Peyer's patch (tissue), 4 donors: ENCODE data around the gene GNB2. TPM values are rescaled to one million over a fixed set of nuclear protein-coding genes. Genes with fewer than 3 reads are reported as not detected.
"Not testable (repeated sequence)": the region's sequence is repeated elsewhere in the genome, so short reads cannot be mapped to it uniquely, and the experiment has no call there.

Experiments
- DNase-seq, 3 donors: peaks; one replicate each; pipeline ENCODE4 v3.0.0-alpha.2; 2017 to 2019
- H3K27ac ChIP-seq, 4 donors: fragments of 200-600 bp; sonication (generic); one replicate each; pipeline ENCODE4 v1.5.1; 2016 to 2019
- H3K27me3 ChIP-seq, 2 donors: fragments of 200-600 bp; sonication (generic); one replicate each; pipeline ENCODE4 v1.5.1; 2019
- H3K36me3 ChIP-seq, 3 donors: fragments of 200-600 bp; sonication (generic); one replicate each; pipeline ENCODE4 v1.5.1; 2016 to 2019
- H3K4me1 ChIP-seq, 4 donors: fragments of 200-600 bp; sonication (generic); one replicate each; pipeline ENCODE4 v1.5.1; 2016 to 2019
- H3K4me3 ChIP-seq, 4 donors: fragments of 200-600 bp; sonication (generic); 1 replicate in 3 of 4; 2 replicates in 1 of 4; pipeline ENCODE4 v1.5.1; 2016 to 2019; ENCODE audit warnings: mild to moderate bottlenecking in 1 of 4
- H3K9me3 ChIP-seq, 4 donors: fragments of 200-600 bp; sonication (generic); one replicate each; pipeline ENCODE4 v1.5.1; 2016 to 2019; ENCODE audit warnings: mild to moderate bottlenecking in 1 of 4
- CTCF ChIP-seq, 6 experiments: fragments of 450-650 bp in 4 of 6; fragments of 200-600 bp in 2 of 6; sonication (generic) in 1 of 6; IDR thresholded peaks; one replicate each; pipeline ENCODE4 v1.5.1; 2017 to 2019; ENCODE audit warnings: antibody characterized with exemption in 6 of 6, mild to moderate bottlenecking in 3 of 6, moderate library complexity in 1 of 6
- POLR2A ChIP-seq, 2 donors: fragments of 450-650 bp; IDR thresholded peaks; one replicate each; pipeline ENCODE4 v1.5.1; 2017; ENCODE audit warnings: antibody characterized with exemption in 2 of 2, mild to moderate bottlenecking in 2 of 2, moderate library complexity in 2 of 2
- total RNA-seq, 4 donors: library from RNA; depleted of rRNA; stranded (reverse); fragments of >200 nt; gene quantifications; one replicate each; pipeline ENCODE4 v1.1.0, GENCODE V29; 2016

Gene GNB2
- total RNA-seq, 4 donors from 2014 or later: 123 to 236 (median 172) TPM

GRCh38 chr7:100699018-100699417, 25.5 kb downstream of the GNB2 start:
- no peak for DNase-seq

GRCh38 chr7:100701089-100701488, 27.5 kb downstream of the GNB2 start:
- not testable (repeated sequence) for H3K4me1 ChIP-seq, DNase-seq, H3K27me3 ChIP-seq, H3K4me3 ChIP-seq, H3K27ac ChIP-seq, H3K36me3 ChIP-seq, H3K9me3 ChIP-seq

More at GRCh38 chr7:100699018-100699417, 25.5 kb downstream of the GNB2 start:
- TF ChIP-seq CTCF (IDR thresholded peaks at IDR 0.05) (no peak), POLR2A (IDR thresholded peaks at IDR 0.05) (no peak)
- Histone ChIP-seq H3K4me3 (no peak overlapping the region), H3K27ac (no peak overlapping the region), H3K36me3 (no peaks in the 10 kb centered on the region), H3K4me1 (peaks cover 0 to 2% (median 0%) of the 10 kb centered on the region in 4 donors), H3K27me3 (no peaks in the 10 kb centered on the region), H3K9me3 (no peaks in the 10 kb centered on the region)

- Histone ChIP-seq H3K27ac (peak overlapping the region; percentile 92 to 97 (median 94)), H3K27me3 (no peaks in the 10 kb centered on the region), H3K9me3 (no peaks in the 10 kb centered on the region), H3K4me1 (peaks cover 0 to 20% (median 5%) of the 10 kb centered on the region in 4 donors), H3K4me3 (peak overlapping the region; percentile 71 to 92 (median 80)), H3K36me3 (peaks cover 0 to 5% (median 0%) of the 10 kb centered on the region in 3 donors)
- peak; percentile 73 to 86 (median 85) for DNase-seq
- TF ChIP-seq CTCF (IDR thresholded peaks at IDR 0.05) (peak; percentile 80 to 96 (median 90)), POLR2A (IDR thresholded peaks at IDR 0.05) (no peak)
Measured at GRCh38 chr7:100705320-100705752, 31.8 kb downstream of the GNB2 start.

GRCh38 chr7:100705753-100706671, 32.5 kb downstream of the GNB2 start, which contains the start of gene POP7:
TSS of gene POP7 (plus strand) at chr7:100706121. CDS start at chr7:100706831, 710 bp downstream.
- peak; percentile 99 to 100 (median 99) for DNase-seq
- Histone ChIP-seq H3K36me3 (peaks cover 0 to 5% (median 0%) of the 10 kb centered on the region in 3 donors), H3K27ac (peak within 1 kb of the TSS; percentile 92 to 97 (median 94)), H3K4me1 (peaks cover 0 to 20% (median 5%) of the 10 kb centered on the region in 4 donors), H3K9me3 (no peaks in the 10 kb centered on the region), H3K27me3 (no peaks in the 10 kb centered on the region), H3K4me3 (peak within 1 kb of the TSS; percentile 71 to 92 (median 80))
- TF ChIP-seq CTCF (IDR thresholded peaks at IDR 0.05) (no peak), POLR2A (IDR thresholded peaks at IDR 0.05) (peak; percentile 49 to 74)

GRCh38 chr7:100706672-100707311, 33.3 kb downstream of the GNB2 start:
- Histone ChIP-seq H3K27ac (peak overlapping the region; percentile 92 to 97 (median 94)), H3K4me1 (peaks cover 0 to 20% (median 5%) of the 10 kb centered on the region in 4 donors), H3K36me3 (peaks cover 0 to 5% (median 0%) of the 10 kb centered on the region in 3 donors), H3K27me3 (no peaks in the 10 kb centered on the region), H3K9me3 (no peaks in the 10 kb centered on the region), H3K4me3 (peak overlapping the region; percentile 71 to 92 (median 80))
- peak in 1 of 3 donors; percentile 17 for DNase-seq
- TF ChIP-seq CTCF (IDR thresholded peaks at IDR 0.05) (no peak), POLR2A (IDR thresholded peaks at IDR 0.05) (no peak)
